SHP77 treated with DMSO at 0.1 percent for 48 hours (cell line): ENCODE data around the gene LPCAT1.
"Not testable (repeated sequence)": the region's sequence is repeated elsewhere in the genome, so short reads cannot be mapped to it uniquely, and the experiment has no call there.

Source experiments
- DNase-seq: peaks from one replicate; lab custom pipeline; 2025; lab: John Stamatoyannopoulos, UW

Gene LPCAT1

GRCh38 chr5:1523793-1524480 is at the start of gene LPCAT1:
TSS of gene LPCAT1 (minus strand) at chr5:1523960. CDS start at chr5:1523844, 116 bp downstream.
- no peak for DNase-seq

GRCh38 chr5:1571875-1572274 is 48.1 kb upstream of the LPCAT1 start:
- DNase-seq, result not testable (repeated sequence)

GRCh38 chr5:1570975-1571374 is 47.2 kb upstream of the LPCAT1 start:
- DNase-seq, result no peak

GRCh38 chr5:1568201-1568979 is 44.6 kb upstream of the LPCAT1 start:
- no peak for DNase-seq

GRCh38 chr5:1567527-1568200 is 43.9 kb upstream of the LPCAT1 start:
- DNase-seq, result not testable (repeated sequence)

GRCh38 chr5:1565737-1566734 is 42.3 kb upstream of the LPCAT1 start:
- no peak for DNase-seq

GRCh38 chr5:1564824-1565736 is 41.3 kb upstream of the LPCAT1 start:
- DNase-seq, result no peak

GRCh38 chr5:1564182-1564748 is 40.5 kb upstream of the LPCAT1 start:
- DNase-seq, result no peak

GRCh38 chr5:1563617-1564181 is 39.9 kb upstream of the LPCAT1 start:
- no peak for DNase-seq

GRCh38 chr5:1563051-1563461 is 39.3 kb upstream of the LPCAT1 start:
- no peak for DNase-seq

GRCh38 chr5:1562599-1562998 is 38.8 kb upstream of the LPCAT1 start:
- no peak for DNase-seq

- no peak for DNase-seq
Observed at GRCh38 chr5:1561402-1561929, 37.7 kb upstream of the LPCAT1 start.

GRCh38 chr5:1560499-1560898 is 36.7 kb upstream of the LPCAT1 start:
- not testable (repeated sequence) for DNase-seq

- DNase-seq, result no peak
Observed at GRCh38 chr5:1558944-1559343, 35.2 kb upstream of the LPCAT1 start.

- no peak for DNase-seq
Observed at GRCh38 chr5:1557114-1557873, 33.5 kb upstream of the LPCAT1 start.

- no peak for DNase-seq
Observed at GRCh38 chr5:1555808-1556731, 32.3 kb upstream of the LPCAT1 start.

GRCh38 chr5:1555011-1555807 is 31.4 kb upstream of the LPCAT1 start:
- DNase-seq, result peak; percentile 98
